GM18511 (cell line): ENCODE data around the gene PER1.
A peak's percentile ranks its signal among the peaks of the same experiment; 100 is the strongest.

Source experiments
- ATAC-seq: cut with Tn5 transposase; IDR thresholded peaks from one replicate; pipeline ENCODE4 v1.9.1; 2021; ENCODE audit warnings: mild to moderate bottlenecking, moderate library complexity; ENCODE audit not compliant: unreplicated experiment

PER1 gene

GRCh38 chr17:8154608-8155155 lies 2.5 kb upstream of the PER1 start:
- no peak for ATAC-seq

- ATAC-seq, result no peak
These were observed 1.9 kb upstream of the PER1 start for GRCh38 chr17:8153957-8154607.

- no peak for ATAC-seq
These were observed 1.3 kb upstream of the PER1 start for GRCh38 chr17:8153525-8153956.

- ATAC-seq, result no peak
These were observed 837 bp upstream of the PER1 start for GRCh38 chr17:8153031-8153451.

GRCh38 chr17:8151641-8152111 lies 528 bp downstream of the PER1 start:
- ATAC-seq, result no peak

- peak; percentile 59 for ATAC-seq
These were observed 1.0 kb downstream of the PER1 start for GRCh38 chr17:8151120-8151640.

DNA sequence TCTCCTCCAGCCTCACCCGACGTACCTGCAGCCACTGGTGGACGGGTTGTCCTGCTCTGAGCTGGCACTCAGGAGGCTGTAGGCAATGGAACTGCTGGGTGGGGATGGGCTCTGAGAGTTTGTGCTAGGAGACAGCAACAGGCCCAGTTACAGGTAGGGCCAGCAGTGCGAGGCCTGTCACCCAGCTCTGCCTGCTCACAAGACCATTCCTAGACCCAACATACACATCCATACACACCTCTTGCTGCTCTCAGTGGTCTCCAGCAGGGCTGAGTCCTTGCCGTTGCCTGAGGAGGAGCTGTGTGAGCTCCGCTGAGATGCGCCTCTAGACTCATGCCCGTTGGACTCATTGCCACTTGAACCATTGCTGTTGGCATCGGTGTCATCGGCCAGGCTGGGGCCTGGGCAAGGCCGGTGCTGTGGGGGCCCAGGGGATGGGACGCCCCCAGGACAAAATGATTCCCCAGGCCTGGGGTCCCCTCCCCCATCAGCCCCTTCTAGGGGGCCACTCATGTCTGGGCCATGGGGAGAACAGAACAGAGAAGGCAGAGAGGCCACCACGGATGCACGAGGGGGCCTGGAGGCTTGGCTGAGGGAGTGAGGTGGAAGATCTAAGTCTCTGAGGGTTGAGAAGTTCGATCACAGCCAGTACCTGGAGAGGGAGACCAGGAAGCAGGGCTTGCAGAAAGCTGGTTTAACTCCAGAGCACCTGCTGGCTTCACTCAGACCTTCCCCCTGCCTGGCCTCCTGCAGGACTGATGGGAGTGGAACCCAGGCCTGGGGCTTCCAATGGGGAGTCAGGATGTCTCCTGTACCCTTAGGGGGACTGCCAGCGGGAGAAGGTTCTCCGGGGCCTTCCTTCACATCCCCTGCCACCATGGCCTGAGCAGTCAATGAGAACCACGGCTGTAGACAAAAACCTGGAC lies 1.7 kb downstream of the PER1 start:
- ATAC-seq, result no peak

GRCh38 chr17:8149419-8150193 lies 2.6 kb downstream of the PER1 start:
- ATAC-seq, result no peak

GRCh38 chr17:8148560-8148959 lies 3.6 kb downstream of the PER1 start:
- no peak for ATAC-seq

GRCh38 chr17:8147805-8148404 lies 4.3 kb downstream of the PER1 start:
- no peak for ATAC-seq

GRCh38 chr17:8147141-8147804 lies 4.9 kb downstream of the PER1 start:
- no peak for ATAC-seq

DNA sequence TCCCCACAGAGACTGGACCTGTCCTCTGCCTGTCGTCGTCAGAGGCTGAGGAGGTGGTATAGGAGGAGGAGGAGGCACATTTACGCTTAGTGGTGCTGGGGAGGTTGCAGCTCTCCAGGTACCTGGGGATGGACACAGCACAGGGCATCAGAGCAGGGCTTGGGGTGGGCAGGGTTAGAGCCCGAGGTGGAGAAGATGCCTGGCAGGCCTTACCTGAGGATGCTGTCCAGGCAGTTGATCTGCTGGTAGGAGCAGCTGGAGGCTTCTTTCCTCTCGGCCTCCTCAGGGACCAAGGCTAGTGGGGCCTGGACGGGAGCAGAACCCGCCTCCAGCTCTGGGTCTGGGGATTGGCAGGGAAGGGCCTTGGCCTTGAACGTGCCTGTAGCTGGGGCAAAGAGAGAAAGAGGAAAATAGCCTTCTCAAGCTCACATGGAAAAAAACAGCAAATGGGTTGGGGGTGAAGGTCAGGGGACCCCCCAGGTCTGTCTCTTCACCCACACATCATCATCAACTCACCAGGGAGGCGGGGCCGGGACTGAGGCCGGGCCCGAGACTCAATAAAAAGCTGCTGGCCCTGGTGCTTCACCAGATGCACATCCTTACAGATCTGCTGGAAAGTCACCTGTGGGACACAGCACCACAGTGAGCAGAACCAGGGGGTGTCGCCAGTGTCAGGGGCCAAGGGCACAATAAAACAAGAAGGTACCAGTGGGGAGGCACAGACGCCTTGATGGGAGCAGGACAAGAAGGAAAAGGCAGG lies 5.6 kb downstream of the PER1 start:
- no peak for ATAC-seq

DNA sequence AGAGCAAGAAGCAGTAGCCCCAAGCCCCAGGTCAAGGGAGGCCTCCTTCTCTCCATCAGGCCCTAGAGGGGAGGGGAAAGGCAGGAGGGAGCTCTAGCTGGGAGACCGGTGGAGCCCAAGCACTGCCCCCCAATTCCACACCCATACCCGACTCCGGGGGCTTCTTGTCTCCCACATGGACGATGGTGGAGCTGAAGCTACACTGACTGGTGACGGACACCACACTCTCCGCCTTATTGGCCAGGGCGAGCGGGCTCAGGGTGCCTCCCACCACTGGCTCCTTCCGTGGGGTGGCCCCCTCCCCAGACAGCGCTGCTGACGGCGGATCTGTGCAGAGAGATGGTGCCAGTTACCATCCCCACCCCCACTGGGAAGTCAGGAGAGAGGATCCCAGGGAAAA lies 6.4 kb downstream of the PER1 start:
- ATAC-seq, result no peak

GRCh38 chr17:8144401-8145231 lies 7.6 kb downstream of the PER1 start:
- no peak for ATAC-seq

- ATAC-seq, result no peak
These were observed 8.4 kb downstream of the PER1 start for GRCh38 chr17:8143581-8144400.

- no peak for ATAC-seq
These were observed 9.2 kb downstream of the PER1 start for GRCh38 chr17:8142887-8143580.
